DMS153 treated with DMSO at 0.1 percent for 48 hours (cell line): ENCODE results near the gene MYO18B.
A peak's percentile ranks its signal among the peaks of the same experiment; 100 is the strongest.

ENCODE experiments used
- DNase-seq: peaks from one replicate; lab custom pipeline; 2025; ENCODE audit not compliant: unreplicated experiment; lab: John Stamatoyannopoulos, UW

Gene MYO18B

DNA sequence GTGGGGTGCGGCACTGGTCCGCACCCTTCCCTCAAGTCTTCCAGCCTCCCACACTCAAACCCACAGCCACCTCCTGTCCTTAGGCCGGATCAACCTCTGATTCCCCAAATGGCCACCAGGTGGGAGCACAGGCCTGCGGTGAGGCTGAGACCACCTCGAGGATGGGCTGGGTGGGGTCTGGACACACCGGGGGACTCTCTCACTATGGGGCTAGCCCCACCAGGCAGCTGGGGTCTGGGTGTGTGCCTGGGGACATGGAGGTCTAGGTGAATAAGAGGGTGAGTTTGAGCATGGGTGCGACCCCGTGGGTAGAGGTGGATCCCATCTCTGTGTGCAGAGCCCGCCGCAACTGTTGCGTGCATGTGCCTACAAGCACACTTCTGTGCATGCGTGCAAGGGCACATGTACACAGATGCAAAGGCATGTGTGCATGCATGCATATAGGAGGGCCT lies 32.6 kb downstream of the MYO18B start:
- no peak for DNase-seq

DNA sequence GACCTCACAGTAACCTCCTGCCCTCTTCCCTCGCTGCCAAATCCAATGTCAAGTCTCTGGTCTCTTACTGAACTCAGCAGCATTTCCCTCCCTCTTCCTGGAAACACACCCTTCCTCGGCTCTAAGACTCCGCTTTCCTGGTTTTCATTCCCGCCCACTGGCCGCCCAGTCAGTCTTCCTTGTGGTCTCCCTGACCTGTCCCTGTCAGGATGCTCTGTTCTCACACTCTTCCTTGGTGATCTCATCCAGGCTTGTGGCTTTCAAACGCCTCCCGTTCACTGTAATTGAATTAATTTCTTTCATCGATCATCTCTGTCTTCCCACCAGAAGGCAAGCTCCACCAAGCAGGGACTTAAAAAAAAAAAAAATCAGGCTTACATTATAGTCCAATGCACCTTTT lies 33.5 kb downstream of the MYO18B start:
- DNase-seq, result no peak

DNA sequence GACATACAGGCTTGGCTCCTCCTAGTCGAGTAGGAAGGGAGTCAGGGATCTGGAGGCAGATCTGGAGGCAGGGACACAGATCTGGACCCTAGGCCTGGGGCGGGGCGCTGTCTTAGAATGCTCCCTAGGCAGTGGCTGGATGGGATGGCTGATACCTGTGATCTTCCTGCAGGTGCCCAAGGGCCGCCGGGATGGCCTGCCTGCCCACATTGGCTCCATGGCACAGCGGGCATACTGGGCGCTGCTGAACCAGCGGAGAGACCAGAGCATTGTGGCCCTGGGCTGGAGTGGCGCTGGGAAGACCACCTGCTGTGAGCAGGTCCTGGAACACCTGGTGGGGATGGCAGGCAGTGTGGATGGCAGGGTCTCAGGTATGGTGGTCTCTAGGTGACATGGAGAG lies 35.4 kb downstream of the MYO18B start:
- no peak for DNase-seq

DNA sequence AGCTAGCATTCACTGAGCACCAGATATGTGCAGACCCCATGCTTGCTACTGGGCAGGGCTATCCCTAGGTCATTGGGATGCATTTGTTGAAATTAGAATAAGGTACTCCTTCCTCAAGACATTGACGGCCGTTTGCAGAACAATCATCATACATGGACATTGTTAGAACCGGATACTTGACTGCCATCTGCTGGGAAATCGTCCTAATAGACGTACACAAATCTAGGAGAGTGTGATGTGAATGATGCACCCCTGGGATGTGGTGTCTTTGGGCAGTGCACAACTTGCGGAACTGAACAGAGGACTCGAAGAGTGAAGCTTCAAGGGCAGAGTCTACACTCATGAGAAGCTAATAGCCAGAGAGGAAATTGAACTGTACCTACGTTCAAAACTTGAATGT lies 35.9 kb downstream of the MYO18B start:
- peak; percentile 25 for DNase-seq

DNA sequence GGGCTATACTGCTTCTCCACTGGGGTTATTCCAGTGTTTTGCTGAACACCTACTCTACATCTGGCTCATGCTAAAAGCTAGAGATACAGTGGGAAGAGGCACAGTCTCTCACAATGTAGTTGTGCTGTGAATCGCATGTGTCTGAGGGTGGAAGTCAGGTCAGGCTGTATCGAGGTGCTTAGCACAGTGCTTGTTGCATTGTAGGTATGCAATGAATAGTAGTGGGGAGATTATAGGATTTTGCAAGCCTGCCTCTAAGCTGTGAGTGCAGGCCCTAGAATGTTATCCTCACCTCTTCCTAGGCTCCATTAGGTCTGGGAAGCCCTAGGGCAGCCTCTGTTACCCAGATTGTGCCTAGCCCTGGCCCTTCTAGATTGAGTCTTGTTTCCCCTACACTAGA lies 37.4 kb downstream of the MYO18B start:
- DNase-seq, result no peak

DNA sequence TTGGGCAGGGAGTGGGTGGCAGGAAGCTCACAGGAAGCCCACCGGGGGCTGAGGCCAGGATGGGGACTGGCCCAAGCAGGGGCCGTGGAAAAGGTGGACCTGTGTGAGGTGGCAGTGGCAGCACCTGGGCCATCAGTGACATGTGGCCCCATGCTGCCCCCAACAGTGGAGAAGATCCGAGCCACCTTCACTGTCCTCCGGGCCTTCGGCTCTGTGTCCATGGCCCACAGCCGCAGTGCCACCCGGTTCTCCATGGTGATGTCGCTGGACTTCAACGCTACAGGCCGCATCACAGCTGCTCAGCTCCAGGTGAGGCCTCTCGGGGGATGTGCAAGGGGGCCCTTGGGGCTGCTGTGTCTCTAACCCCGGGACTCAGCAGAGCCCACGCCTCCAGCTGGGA lies 37.9 kb downstream of the MYO18B start:
- no peak for DNase-seq

DNA sequence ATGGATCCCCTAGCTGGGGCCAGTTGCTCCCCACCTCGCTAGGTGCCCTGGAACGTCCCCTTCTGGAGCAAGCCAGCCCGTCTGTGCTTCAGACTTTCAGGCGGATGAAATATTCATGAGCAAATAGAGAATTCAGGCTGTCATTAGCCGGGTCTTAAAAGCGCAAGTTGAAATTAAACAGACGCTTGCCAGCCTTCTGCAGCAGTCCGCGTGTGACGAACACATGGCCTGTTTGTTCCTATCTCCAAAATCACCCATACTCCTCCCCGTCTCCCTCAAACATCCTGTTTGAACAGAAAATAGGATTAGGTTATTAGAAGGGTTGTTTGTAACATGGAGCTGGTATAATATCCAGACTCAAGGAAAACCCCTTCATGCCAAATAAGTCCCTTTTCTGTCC lies 38.7 kb downstream of the MYO18B start:
- DNase-seq, result no peak

DNA sequence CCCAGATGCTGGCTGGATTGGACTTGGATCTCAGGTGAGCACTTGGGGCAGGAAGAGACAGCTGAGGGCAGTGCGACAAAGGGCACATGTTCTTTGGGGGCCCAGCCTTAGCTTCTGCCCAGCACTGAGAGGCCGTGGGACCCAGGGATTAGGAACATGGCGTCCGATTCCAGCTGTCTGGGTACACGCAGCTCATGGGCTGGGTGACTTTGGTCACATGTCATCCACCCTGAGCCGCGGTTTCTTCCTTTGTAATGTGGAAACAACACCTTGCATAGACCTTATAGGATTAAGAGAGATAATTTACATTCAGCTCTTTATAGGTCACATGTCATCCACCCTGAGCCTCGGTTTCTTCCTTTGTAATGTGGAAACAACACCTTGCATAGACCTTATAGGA lies 39.8 kb downstream of the MYO18B start:
- no peak for DNase-seq

DNA sequence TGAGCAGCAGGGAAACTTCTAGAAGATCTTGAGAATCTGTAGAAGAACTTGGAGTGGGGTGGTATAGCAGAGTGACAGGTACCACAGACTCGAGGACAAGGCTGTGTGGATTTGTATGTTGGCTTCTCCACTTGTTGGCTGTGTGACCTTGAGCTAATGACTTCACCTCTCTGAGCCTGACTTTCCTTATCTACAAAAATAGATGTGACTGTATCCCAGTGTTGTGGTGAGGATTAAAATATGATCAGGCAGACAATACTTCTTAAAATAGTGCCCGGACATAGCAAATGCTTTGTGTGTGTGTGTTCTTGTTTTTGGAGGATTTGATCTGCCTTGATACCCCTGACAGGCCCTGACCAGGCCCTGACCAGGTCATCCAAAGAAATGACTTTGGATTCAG lies 40.8 kb downstream of the MYO18B start:
- no peak for DNase-seq

DNA sequence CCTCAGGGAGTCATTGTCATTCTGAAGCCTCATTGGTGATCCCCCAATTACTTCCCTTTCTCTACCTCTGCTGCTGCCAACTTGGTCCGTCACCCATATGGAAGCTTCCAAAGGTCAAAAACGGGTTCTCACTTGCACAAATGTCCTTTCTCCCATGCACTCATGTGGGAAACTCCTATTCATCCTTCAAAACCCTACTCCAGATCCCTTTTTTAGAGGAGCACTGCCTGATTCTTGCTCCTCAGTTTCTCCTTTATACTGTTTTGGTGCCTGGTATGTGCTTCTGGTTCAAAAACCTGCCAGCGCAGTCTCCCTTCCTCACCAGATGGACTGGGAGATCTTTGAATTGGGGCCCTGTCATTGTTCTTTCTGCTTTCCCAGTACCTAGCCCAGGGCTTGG lies 41.9 kb downstream of the MYO18B start:
- no peak for DNase-seq

DNA sequence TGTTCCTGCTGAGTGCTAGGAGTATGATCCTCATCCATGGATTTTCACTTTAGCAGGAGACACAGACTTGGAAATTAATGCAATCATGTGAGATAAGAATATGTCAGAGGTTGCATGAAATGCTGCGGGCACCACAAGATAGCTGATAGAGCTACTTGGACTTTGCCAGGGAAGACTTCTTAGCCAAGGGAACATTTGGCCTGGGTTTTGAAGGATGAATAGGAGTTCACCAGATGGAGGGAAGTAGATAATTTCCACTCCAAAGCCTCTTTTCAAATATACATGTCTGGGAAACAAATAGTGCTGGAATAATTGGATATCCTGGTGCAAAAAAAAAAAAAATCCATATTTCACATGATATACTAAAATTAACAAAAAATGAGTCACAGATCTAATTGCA lies 44.2 kb downstream of the MYO18B start:
- no peak for DNase-seq

DNA sequence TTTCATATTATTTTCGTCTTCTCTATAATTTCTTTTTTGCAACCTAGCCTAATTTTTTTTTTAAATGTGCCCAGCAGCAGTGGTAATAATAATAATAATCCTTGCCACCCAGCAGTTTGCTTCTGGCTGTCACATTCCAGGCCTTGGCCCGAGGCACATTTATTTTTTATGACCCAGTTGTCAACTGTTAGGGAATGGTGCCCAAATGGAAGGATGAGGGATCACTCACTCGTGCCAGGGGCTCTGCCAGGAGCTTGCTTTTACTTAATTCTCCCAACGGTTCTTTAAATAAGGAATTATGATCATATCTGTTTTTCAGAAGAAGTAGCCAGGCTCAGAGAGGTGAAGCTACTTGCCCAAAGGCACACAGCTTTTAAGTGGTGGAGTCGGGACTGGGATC lies 49.6 kb downstream of the MYO18B start:
- DNase-seq, result no peak

DNA sequence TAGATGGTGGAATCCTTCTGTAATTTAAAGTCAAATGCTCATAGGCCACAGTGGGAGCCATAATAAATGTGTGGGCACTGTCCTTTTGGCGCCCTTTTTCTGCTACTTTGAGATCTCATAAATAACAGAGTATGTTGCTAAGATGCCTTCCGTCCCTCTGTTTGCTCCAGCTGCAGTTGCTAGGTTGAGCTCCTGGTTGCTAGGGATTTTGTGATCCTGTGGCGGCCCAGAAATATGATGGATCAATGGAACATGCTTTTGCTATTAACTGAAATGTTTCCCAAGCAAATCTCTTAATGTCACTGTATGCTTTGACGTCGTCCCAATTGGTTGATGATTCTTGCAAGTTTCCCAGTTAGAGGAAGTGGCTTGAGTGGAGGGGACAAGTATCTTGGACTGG lies 53.5 kb downstream of the MYO18B start:
- DNase-seq, result no peak

DNA sequence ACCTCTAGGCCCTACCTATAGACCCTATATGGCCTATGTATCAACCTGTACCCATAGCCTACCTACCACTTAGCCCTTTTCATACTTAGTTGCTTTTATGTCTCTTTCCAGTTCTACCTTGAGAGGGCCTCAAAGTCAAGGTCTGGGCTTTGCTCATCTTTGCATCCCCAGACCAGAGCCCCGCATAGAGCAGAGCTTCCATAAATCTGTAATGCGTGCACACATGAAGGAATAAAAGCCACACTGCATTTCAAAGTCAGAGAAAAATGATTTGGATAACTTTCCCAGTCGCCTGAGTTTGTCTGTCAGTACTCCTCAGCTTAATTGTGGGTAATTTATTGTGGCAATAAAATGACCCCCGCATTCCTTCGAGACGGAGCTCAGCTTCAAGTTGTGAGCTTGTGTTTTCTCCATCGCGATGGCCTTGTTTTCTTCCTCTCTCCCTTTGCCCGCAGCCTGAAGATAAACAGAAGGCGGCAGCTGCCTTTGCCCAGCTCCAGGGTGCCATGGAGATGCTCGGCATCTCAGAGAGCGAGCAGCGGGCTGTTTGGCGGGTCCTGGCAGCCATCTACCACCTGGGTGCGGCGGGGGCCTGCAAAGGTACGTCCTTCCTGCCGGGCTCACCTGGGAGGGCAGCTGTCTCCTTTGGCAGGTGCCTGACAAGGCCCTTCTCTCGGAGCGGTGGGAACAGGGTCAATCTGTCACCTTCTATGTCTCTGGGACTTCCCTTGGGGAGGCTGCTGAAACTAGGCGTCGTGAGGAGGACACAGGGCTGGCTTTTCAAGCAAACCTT lies 55.7 kb downstream of the MYO18B start:
- no peak for DNase-seq

DNA sequence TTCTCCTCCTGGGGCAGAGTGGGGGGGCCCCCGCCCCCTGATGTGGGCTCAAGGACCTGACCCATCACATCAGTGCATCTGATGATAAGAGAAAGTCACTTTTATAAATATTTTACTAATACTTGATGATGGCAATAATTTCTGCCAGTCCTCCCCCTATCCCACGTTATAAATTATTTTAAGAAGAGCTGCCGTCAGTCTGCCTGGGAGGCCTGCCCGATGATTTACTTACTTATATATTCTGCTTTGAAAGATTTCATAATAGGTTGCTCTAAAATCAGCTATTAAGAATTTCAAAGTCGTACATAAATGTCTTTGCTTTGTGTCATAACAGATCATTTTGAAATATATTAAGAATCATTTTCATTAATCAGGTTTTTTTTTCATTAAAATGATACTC lies 58.8 kb downstream of the MYO18B start:
- DNase-seq, result no peak

DNA sequence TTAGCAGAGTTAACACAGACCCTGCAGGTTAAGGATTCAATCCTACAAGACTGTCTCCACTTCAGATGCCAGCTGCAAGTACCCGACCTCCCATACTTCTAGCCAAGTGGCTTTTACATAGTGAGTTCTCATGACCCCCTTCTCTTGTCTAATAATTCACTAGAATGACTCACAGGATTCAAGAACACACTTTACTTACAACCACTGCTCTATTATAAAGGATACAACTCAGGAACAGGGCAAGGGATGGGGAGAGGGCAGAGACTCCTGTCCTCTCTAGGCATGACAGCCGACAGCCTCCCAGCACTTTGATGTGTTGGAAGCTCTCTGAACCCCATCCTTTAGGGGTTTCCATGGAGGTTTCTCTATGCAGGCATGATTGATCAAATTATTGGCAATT lies 60.0 kb downstream of the MYO18B start:
- no peak for DNase-seq

DNA sequence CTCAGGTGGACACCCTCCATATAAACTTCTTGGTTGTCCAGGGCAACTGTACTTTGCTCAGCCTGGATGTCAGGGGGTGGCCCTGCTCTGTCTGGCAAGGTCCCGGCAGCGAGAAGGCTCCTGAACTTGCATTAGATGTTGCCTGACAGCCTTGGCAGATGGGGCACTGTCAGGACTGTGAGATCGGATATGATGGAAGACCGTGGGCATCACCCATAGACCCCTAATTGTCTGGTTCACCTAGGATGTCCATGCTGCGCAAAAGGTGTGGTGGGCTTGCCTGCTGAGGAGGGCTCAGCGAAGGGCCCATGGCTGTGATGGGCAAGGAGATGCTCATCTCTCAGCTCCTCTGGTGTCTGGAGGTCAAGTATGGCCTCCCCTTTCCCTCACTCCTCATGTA lies 62.7 kb downstream of the MYO18B start:
- no peak for DNase-seq

DNA sequence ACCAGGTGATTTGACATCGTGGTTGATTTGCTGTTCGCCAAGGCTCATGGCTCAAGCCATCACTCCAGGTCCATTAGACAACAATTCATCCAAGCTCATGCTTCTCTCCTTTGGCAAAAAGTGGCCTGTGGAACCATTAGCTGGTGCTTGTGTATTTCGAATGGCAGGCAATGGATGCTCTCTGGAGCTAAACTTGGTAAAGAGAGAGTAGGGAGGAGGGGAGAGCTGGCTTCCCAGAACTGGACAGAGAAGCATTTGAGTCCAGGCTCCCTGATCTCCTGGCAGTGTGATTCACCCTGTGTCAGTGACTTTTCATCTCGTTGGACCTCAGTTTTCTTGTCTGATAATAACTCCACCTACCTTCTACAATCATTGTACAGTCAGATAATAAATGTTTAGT lies 64.6 kb downstream of the MYO18B start:
- DNase-seq, result no peak

DNA sequence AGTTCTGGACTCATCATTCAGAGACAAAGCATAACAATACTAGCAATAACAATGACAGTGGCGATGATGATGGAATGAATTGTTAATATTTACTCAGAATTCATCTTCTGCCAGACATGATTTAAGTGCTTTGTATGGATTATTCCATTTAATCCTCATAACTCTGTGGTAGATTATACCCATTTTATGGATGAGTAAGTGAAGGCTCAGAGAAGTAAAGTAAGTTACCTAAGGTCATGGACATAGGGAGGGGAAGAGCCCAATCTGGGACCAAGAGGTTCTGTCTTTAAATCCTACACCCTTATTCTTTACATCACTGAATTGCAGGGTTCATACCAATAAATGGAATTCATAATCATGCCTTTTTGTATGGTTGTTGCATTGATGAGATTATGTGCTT lies 72.7 kb downstream of the MYO18B start:
- DNase-seq, result no peak

DNA sequence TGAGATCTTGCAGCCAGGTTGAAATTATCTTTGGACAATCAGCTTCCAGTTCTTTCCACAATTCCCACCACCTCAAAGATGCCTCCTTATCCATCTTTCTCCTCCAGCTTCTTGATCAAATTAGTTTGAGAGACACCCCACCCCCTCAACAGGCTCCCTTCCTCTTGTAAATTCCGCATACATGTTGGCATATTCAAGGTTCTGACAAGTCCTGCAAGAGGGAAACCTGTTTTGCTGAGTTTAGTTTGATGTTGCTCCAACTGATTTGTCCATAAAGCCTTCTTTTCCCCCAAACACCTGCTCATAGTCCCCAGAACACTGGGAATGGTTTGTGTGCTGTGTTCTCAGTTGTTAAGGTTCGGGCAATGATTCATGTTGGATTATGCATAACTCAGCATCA lies 73.6 kb downstream of the MYO18B start:
- no peak for DNase-seq

DNA sequence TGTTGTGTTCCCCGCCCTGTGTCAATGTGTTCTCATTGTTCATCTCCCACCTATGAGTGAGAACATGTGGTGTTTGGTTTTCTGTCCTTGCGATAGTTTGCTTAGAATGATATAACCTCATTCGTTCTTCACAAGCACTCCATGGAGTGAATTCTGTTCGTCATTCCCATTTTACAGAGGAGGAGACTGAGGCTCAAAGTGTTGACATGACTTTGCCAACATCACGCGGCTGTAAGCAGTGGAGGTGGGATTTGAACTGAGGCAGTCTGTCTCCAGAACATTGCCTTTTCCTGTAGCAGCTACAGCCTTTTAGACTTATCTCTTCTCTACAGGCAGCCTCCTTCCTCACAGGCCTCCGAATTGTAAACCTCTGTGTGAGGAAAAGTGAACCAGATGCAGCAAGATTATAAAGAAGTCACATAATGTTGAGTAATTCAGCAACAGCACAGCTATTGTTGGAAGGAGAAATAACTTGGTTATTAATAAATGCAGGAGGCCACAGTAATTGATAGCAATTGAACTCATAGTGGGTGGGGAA lies 74.6 kb downstream of the MYO18B start:
- no peak for DNase-seq

DNA sequence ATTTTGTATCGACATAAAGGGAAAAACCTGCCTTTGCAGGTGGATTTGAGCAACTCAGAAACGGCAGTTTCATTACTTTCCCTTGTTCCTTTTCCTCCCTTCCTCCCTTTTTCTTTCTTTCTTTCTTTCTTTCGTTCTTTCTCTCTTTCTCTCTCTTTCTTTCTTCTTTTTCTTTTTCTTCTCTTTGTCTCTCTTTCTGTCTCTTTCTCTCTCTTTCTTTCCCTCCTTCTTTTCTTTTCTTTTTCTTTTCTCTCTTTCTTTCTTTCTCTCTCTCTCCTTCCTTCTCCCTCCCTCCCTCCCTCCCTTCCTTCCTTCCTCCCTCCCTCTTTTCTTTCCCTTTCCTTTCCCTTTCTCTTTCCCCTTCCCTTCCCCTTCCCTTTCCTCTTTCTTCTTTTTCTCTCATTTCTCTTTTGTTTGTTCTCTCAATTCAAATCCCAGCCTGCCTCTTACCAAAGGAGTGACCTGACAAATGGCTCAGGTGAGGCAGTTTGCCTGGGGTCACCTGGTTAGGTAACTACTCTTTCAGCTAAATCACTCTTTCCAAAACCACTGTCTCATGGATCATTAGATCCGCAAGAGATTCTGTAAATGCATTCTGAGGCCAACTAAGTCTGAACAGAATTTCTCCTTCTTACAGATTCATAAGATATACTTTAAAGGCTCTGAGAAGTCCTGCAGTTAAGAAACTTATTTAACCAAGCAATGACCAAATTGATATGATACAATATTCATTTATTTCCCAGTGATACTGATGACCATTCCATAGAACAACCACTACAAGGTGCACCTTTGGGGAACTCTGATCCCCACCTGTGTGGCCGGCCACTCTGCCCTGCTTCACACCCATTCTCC lies 75.3 kb downstream of the MYO18B start:
- DNase-seq, result no peak
